SU-DHL-6 (cell line): ENCODE results near the gene KNDC1.

Source experiments
- H2AFZ ChIP-seq: fragments of 200-600 bp; sonication (generic); 2 replicates; pipeline ENCODE4 v1.6.1; 2014; ENCODE audit warnings: low read depth, mild to moderate bottlenecking, moderate library complexity, mixed read lengths, antibody characterized with exemption, low read length; ENCODE audit not compliant: severe bottlenecking
- H3F3A ChIP-seq: fragments of 200-600 bp; shearing (Covaris generic); 2 replicates; pipeline ENCODE4 v1.6.0; 2016; ENCODE audit warnings: antibody characterized with exemption, mild to moderate bottlenecking; ENCODE audit not compliant: insufficient read depth
- H3K27ac ChIP-seq: fragments of 200-600 bp; sonication (generic); 2 replicates; pipeline ENCODE4 v1.5.1; 2016; ENCODE audit warnings: low read depth, mild to moderate bottlenecking, low read length, moderate library complexity, mixed read lengths
- H3K27me3 ChIP-seq: fragments of 200-600 bp; sonication (generic), shearing (Covaris generic); 2 replicates; pipeline ENCODE4 v1.6.0; 2014; ENCODE audit warnings: mild to moderate bottlenecking, low read length
- H3K36me3 ChIP-seq: fragments of 200-600 bp; sonication (generic); 2 replicates; pipeline ENCODE4 v1.6.1; 2014; ENCODE audit warnings: mild to moderate bottlenecking, low read length, mixed read lengths
- H3K4me2 ChIP-seq: fragments of 300-600, 200-600 bp; shearing (Covaris generic), sonication (generic); 2 replicates; pipeline ENCODE4 v1.6.0; 2014; ENCODE audit warnings: low read length, low read depth, mild to moderate bottlenecking; ENCODE audit not compliant: poor library complexity, severe bottlenecking
- H3K4me3 ChIP-seq: fragments of 200-600 bp; sonication (generic); 2 replicates; pipeline ENCODE4 v1.5.1; 2014; ENCODE audit warnings: antibody characterized with exemption, low read length, mild to moderate bottlenecking, mixed read lengths; ENCODE audit not compliant: insufficient read depth, poor library complexity, severe bottlenecking
- H3K79me2 ChIP-seq: fragments of 200-600 bp; sonication (generic); 2 replicates; pipeline ENCODE4 v1.6.1; 2014; ENCODE audit warnings: mild to moderate bottlenecking, low read length, moderate library complexity; ENCODE audit not compliant: insufficient read depth
- H3K9ac ChIP-seq: fragments of 200-600 bp; sonication (generic); 2 replicates; pipeline ENCODE4 v1.7.0; 2014; ENCODE audit warnings: mild to moderate bottlenecking, low read length
- H3K9me2 ChIP-seq: fragments of 200-600 bp; sonication (generic); replicated peaks from 2 replicates; pipeline ENCODE4 v1.6.1; 2014; ENCODE audit warnings: low read length; ENCODE audit not compliant: insufficient read depth
- H3K9me3 ChIP-seq: fragments of 200-600 bp; sonication (generic); 2 replicates; pipeline ENCODE4 v1.6.1; 2014; ENCODE audit warnings: low read length, mixed read lengths; ENCODE audit not compliant: insufficient read depth
- H4K20me1 ChIP-seq: fragments of 200-600 bp; sonication (generic); 2 replicates; pipeline ENCODE4 v1.6.1; 2014; ENCODE audit warnings: low read depth, mild to moderate bottlenecking, antibody characterized with exemption, low read length, moderate library complexity, mixed read lengths
- EZH2phosphoT487 ChIP-seq: fragments of 200-600 bp; sonication (generic), shearing (Covaris generic); conservative IDR thresholded peaks from 2 replicates; pipeline ENCODE4 v1.6.1; 2018; ENCODE audit warnings: mild to moderate bottlenecking, antibody characterized with exemption, low read length, moderate library complexity, mixed read lengths
- TF ChIP-seq, protein P1 (sequence below): fragments of 200-600 bp; sonication (generic); IDR thresholded peaks from one replicate; pipeline ENCODE4 v1.5.1; 2017; ENCODE audit warnings: antibody characterized with exemption, mild to moderate bottlenecking, low read length, moderate library complexity; ENCODE audit not compliant: insufficient read depth, poor library complexity, severe bottlenecking

KNDC1 gene

DNA sequence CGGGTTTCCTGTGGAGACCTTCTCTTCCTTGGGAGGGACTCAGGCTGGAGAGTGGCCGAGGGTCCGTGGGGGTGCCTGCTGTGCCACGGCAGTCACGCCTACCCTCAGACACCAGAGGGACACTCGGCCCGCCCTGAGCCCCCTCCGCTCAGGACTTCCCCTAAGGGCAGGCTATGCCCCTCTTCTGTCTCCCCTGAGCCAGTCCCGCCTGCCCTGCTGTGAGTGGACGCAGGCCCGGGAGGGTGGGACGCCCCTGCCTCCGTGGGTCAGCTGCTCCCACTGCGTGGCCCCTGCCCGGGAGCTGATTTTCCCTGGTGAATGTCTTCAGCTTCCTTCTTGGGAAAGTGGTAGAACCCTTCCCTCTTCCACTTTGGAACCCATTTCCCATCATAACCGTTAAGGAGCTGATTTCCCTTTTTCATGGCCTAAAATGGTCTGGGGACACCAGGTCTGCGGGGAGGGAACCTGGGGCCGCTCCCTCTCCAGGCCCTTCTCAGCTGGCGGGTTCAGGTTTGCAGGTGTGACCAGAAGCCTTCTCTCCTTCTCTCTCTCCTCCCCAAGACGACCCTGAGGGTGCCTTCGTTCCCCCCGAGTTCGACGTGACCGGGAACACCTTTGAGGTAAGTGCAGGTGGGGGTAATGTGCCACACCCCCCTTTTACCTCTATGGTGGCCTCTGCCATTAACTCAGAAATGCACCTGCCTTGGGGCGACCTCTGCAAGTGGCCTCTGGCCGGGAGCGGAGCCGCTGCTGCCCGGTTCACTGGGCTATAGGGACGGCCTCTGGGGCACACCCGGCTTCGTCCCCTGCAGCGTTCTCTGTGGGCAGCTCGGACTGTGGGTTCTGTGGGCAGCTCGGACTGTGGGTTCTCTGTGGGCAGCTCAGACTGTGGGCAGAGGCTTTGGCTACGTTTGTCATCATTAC, 7.9 kb downstream of the KNDC1 start:
- no peaks in the 10 kb centered on the region for H3K79me2 ChIP-seq
- no peaks in the 10 kb centered on the region for H4K20me1 ChIP-seq
- no peak overlapping the region for H3K4me3 ChIP-seq
- H3K27me3 ChIP-seq, result no peaks in the 10 kb centered on the region
- H3K9me3 ChIP-seq, result no peaks in the 10 kb centered on the region
- H3K36me3 ChIP-seq, result no peaks in the 10 kb centered on the region
- no peaks in the 10 kb centered on the region for H3K9me2 ChIP-seq
- H3K27ac ChIP-seq, result no peak overlapping the region
- no peak overlapping the region for H3K4me2 ChIP-seq
- no peak for TF ChIP-seq EZH2phosphoT487
- TF ChIP-seq, protein P1, sequence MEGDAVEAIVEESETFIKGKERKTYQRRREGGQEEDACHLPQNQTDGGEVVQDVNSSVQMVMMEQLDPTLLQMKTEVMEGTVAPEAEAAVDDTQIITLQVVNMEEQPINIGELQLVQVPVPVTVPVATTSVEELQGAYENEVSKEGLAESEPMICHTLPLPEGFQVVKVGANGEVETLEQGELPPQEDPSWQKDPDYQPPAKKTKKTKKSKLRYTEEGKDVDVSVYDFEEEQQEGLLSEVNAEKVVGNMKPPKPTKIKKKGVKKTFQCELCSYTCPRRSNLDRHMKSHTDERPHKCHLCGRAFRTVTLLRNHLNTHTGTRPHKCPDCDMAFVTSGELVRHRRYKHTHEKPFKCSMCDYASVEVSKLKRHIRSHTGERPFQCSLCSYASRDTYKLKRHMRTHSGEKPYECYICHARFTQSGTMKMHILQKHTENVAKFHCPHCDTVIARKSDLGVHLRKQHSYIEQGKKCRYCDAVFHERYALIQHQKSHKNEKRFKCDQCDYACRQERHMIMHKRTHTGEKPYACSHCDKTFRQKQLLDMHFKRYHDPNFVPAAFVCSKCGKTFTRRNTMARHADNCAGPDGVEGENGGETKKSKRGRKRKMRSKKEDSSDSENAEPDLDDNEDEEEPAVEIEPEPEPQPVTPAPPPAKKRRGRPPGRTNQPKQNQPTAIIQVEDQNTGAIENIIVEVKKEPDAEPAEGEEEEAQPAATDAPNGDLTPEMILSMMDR, result no peak
- no peaks in the 10 kb centered on the region for H3F3A ChIP-seq
- H3K9ac ChIP-seq, result no peak overlapping the region
- H2AFZ ChIP-seq, result no peak overlapping the region

DNA sequence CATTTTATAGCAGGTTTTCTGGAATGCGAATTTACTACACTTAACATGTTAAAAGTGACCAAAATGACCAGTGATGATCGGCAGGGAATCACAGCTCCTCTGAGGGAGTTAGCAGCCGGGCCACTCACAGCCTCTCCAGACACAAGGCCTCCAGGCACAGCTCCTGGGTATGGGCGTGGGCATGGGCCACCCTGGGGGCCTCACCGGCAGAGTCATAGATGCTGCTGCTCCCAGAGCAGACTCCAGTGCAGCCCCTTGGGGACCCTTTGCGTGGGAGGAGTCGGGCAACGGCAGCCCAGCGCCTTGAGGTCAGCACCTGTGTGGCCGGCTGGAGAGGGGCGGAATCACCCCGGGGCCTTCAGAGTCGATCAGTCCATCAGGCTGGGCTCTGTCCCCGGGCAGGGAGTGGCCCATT, 8.6 kb downstream of the KNDC1 start:
- Histone ChIP-seq H3K9ac (no peak overlapping the region), H3K9me3 (no peaks in the 10 kb centered on the region), H3K27ac (no peak overlapping the region), H3K9me2 (no peaks in the 10 kb centered on the region), H2AFZ (no peak overlapping the region), H3F3A (no peaks in the 10 kb centered on the region), H3K27me3 (no peaks in the 10 kb centered on the region), H4K20me1 (no peaks in the 10 kb centered on the region), H3K79me2 (no peaks in the 10 kb centered on the region), H3K36me3 (no peaks in the 10 kb centered on the region), H3K4me3 (no peak overlapping the region), H3K4me2 (no peak overlapping the region)
- TF ChIP-seq, protein P1, result no peak
- no peak for TF ChIP-seq EZH2phosphoT487

DNA sequence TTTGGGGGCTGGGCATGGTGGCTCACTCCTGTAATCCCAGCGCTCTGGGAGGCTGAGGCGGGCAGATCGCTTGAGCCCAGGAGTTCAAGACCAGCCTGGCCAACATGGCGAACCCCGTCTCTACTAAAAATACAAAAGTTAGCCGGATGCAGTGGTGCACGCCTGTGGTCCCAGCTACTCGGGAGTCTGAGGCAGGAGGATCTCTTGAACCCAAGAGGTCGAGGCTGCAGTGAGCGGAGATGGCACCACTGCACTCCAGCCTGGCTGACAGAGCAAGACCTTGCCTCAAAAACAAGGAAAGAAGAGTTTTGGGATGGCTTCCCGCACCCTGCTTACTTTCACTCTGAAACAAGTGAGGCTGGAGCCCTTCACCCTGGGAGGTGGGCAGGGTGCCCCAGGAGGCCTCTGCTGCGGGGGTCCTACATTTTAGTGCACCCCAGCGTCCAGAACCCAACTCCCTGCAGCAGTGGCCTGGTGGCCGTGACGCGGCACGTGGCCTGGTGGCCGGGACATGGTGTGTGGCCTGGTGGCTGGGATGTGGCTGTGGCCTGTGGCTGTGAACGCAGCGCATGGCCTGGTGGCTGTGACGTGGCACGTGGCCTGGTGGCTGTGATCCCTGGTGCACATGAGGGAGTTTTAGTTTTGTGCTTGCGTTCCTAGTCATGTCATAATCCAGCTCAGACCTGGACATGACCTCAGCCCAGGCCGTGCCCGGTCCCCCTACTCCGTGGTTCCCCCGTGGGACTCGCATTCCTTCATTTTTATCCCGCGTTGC, 9.3 kb downstream of the KNDC1 start:
- H2AFZ ChIP-seq, result no peak overlapping the region
- no peak overlapping the region for H3K4me3 ChIP-seq
- TF ChIP-seq EZH2phosphoT487, result no peak
- TF ChIP-seq, protein P1, result no peak
- no peak overlapping the region for H3K9ac ChIP-seq
- H3K79me2 ChIP-seq, result no peaks in the 10 kb centered on the region
- H3K4me2 ChIP-seq, result no peak overlapping the region
- H3K27me3 ChIP-seq, result no peaks in the 10 kb centered on the region
- no peaks in the 10 kb centered on the region for H4K20me1 ChIP-seq
- H3K9me2 ChIP-seq, result no peaks in the 10 kb centered on the region
- H3K36me3 ChIP-seq, result no peaks in the 10 kb centered on the region
- H3K27ac ChIP-seq, result no peak overlapping the region
- no peaks in the 10 kb centered on the region for H3F3A ChIP-seq
- H3K9me3 ChIP-seq, result no peaks in the 10 kb centered on the region
